ENCODE data around the gene SLC35B4. TPM values are rescaled to one million over a fixed set of nuclear protein-coding genes. Genes with fewer than 3 reads are reported as not detected.

Gene SLC35B4
- total RNA-seq, 1 donor from 2014 or later = 25.9 TPM

DNA sequence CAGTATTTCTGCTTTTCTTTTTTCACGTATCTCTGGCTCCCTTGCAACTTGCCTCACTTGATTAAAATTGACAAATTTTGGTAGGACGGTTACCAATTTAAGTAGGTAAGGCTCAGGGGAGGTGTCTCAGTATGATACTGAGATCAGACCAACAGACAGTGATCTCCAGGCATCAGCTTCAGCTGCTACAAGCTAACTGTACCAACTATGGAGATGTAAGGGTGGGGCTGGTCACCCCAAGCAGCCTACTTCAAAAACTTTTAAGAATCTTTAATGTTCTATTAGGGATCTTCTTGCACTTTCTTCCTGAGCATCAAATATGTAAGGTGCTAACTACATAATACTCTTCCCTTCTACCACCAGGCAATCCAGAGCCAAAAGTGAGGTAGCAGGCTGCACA lies 26.9 kb downstream of the SLC35B4 start:
- TF ChIP-seq, protein P1, sequence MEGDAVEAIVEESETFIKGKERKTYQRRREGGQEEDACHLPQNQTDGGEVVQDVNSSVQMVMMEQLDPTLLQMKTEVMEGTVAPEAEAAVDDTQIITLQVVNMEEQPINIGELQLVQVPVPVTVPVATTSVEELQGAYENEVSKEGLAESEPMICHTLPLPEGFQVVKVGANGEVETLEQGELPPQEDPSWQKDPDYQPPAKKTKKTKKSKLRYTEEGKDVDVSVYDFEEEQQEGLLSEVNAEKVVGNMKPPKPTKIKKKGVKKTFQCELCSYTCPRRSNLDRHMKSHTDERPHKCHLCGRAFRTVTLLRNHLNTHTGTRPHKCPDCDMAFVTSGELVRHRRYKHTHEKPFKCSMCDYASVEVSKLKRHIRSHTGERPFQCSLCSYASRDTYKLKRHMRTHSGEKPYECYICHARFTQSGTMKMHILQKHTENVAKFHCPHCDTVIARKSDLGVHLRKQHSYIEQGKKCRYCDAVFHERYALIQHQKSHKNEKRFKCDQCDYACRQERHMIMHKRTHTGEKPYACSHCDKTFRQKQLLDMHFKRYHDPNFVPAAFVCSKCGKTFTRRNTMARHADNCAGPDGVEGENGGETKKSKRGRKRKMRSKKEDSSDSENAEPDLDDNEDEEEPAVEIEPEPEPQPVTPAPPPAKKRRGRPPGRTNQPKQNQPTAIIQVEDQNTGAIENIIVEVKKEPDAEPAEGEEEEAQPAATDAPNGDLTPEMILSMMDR (conservative IDR thresholded peaks at IDR 0.05) = no peak
- H3K9me3 Mint-ChIP-seq = no peaks in the 10 kb centered on the region
- H3K27ac Mint-ChIP-seq = peak overlapping the region; percentile 8
- DNase-seq (ENCODE audit: extremely low spot score, unreplicated experiment) = no peak
- peak overlapping the region; percentile 9 for H3K4me3 Mint-ChIP-seq
- peaks cover 22% of the 10 kb centered on the region for H3K4me1 Mint-ChIP-seq (ENCODE audit: unreplicated experiment)
- peaks cover 18% of the 10 kb centered on the region for H3K36me3 Mint-ChIP-seq
- peaks cover 6% of the 10 kb centered on the region for H3K27me3 Mint-ChIP-seq

DNA sequence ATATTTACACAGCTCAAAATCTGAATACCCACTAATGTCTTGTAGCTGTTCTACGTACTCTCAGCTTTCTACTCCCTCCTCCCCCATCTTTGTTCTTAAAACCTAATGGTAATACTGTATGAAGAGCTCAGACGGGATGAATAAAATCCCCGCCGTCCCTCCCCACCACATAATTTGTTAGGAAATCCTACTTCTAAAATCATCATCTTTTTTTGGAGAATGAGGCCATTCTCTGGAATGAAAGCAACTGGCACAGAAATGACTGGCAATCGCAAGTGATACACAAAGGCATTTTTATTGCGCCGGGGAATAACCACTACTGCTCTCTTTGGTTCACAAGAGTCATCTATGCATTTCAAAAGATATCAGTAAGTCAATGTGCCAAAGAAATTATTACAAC lies 27.3 kb downstream of the SLC35B4 start:
- H3K4me3 Mint-ChIP-seq = peak overlapping the region; percentile 5

DNA sequence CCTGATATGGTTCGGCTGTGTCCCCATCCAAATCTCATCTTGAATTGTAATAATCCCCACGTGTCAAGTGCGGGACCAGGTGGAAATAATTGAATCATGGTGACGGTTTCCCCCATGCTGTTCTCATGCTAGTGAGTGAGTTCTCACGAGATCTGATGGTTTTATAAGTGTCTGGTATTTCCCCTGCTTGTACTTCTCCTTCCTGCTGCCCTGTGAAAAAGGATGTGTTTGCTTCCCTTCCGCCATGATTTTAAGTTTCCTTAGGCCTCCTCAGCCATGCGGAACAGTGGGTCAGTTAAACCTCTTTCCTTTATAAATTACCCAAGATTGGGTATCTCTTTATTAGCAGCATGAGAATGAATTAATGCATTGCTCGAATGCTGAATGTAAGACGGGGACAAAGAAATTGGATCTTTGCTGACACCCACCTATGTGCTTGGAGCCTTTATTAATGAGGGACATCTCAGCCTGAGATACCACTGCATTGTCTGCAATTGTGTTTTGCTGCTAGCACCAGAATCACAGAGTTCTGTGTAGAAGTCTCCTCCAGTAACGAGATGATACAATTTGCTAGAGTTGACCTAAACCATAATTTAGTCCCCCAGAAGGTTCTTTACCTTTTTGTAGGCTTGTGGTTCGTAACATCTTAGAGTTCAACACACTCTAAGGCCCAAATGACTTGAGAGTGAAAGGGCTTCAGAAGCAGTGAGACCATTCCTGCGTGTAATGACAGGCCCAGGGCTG lies 28.6 kb downstream of the SLC35B4 start:
- H3K27me3 Mint-ChIP-seq = peaks cover 6% of the 10 kb centered on the region
- H3K9me3 Mint-ChIP-seq = no peaks in the 10 kb centered on the region
- TF ChIP-seq, protein P1 (conservative IDR thresholded peaks at IDR 0.05) = no peak
- no peak overlapping the region for H3K4me3 Mint-ChIP-seq
- no peak for DNase-seq (ENCODE audit: extremely low spot score, unreplicated experiment)
- peaks cover 20% of the 10 kb centered on the region for H3K4me1 Mint-ChIP-seq (ENCODE audit: unreplicated experiment)
- no peak overlapping the region for H3K27ac Mint-ChIP-seq
- H3K36me3 Mint-ChIP-seq = peaks cover 6% of the 10 kb centered on the region

More for the DNA sequence above, 27.3 kb downstream of the SLC35B4 start:
- DNase-seq (ENCODE audit: extremely low spot score, unreplicated experiment) = no peak
- TF ChIP-seq, protein P1 (conservative IDR thresholded peaks at IDR 0.05) = no peak
- Mint-ChIP-seq H3K27me3 (peaks cover 6% of the 10 kb centered on the region), H3K4me1 (ENCODE audit: unreplicated experiment) (peaks cover 22% of the 10 kb centered on the region), H3K36me3 (peaks cover 14% of the 10 kb centered on the region), H3K9me3 (no peaks in the 10 kb centered on the region), H3K27ac (no peak overlapping the region)

DNA sequence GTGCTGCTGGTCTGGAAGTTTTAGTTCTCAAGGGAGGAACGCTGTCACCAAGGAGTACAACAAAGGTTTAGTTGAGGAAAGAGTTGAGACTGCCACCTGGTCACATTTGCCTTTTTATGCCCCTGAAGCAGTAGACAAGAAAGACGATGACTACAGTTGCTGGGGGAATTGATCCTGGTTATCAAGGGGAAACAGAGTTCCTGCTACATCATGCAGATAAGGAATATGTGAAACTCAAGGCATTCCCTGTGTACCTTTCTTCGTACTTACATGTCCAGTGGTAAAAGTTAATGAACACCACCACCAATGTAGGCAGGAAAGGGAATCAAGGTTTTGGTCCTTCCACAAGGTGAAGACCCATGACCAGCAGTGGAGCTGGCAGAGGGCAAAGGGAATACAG lies 31.8 kb downstream of the SLC35B4 start:
- Mint-ChIP-seq H3K27me3 (peaks cover 3% of the 10 kb centered on the region), H3K9me3 (no peaks in the 10 kb centered on the region), H3K27ac (no peak overlapping the region), H3K4me1 (ENCODE audit: unreplicated experiment) (peaks cover 17% of the 10 kb centered on the region), H3K4me3 (no peak overlapping the region), H3K36me3 (no peaks in the 10 kb centered on the region)
- DNase-seq (ENCODE audit: extremely low spot score, unreplicated experiment) = no peak
- TF ChIP-seq, protein P1 (conservative IDR thresholded peaks at IDR 0.05) = no peak

GRCh38 chr7:134284011-134284410 lies 32.7 kb downstream of the SLC35B4 start:
- peaks cover 16% of the 10 kb centered on the region for H3K4me1 Mint-ChIP-seq (ENCODE audit: unreplicated experiment)
- no peak for DNase-seq (ENCODE audit: extremely low spot score, unreplicated experiment)
- H3K27me3 Mint-ChIP-seq = peaks cover 3% of the 10 kb centered on the region
- no peaks in the 10 kb centered on the region for H3K9me3 Mint-ChIP-seq
- TF ChIP-seq, protein P1 (conservative IDR thresholded peaks at IDR 0.05) = no peak
- H3K36me3 Mint-ChIP-seq = no peaks in the 10 kb centered on the region
- no peak overlapping the region for H3K27ac Mint-ChIP-seq
- H3K4me3 Mint-ChIP-seq = no peak overlapping the region
